GDM1 (cell line): ENCODE results near the gene ECE2.

ENCODE experiments used
- DNase-seq: peaks from one replicate; lab custom pipeline; 2025; lab: John Stamatoyannopoulos, UW

Gene ECE2

GRCh38 chr3:184314700-184315542 lies 39.1 kb downstream of the ECE2 start:
- DNase-seq, result peak; percentile 48

GRCh38 chr3:184315543-184315867 lies 39.7 kb downstream of the ECE2 start:
- DNase-seq, result no peak

- no peak for DNase-seq
Measured at GRCh38 chr3:184315871-184316661, 40.2 kb downstream of the ECE2 start.

- DNase-seq, result no peak
Measured at GRCh38 chr3:184316792-184317191, 41.0 kb downstream of the ECE2 start.

GRCh38 chr3:184317201-184317600 lies 41.4 kb downstream of the ECE2 start:
- DNase-seq, result no peak

GRCh38 chr3:184320104-184320445 lies 44.3 kb downstream of the ECE2 start:
- DNase-seq, result no peak

GRCh38 chr3:184321666-184322065 lies 45.8 kb downstream of the ECE2 start:
- DNase-seq, result no peak

GRCh38 chr3:184322731-184323487 lies 47.1 kb downstream of the ECE2 start:
- DNase-seq, result no peak

- DNase-seq, result no peak
Measured at GRCh38 chr3:184323696-184324095, 47.9 kb downstream of the ECE2 start.

GRCh38 chr3:184325269-184325668 lies 49.4 kb downstream of the ECE2 start:
- no peak for DNase-seq

- DNase-seq, result no peak
Measured at GRCh38 chr3:184325715-184326369, 50.0 kb downstream of the ECE2 start.

GRCh38 chr3:184327171-184327570 lies 51.3 kb downstream of the ECE2 start:
- no peak for DNase-seq

- DNase-seq, result no peak
Measured at GRCh38 chr3:184328516-184328915, 52.7 kb downstream of the ECE2 start.

- no peak for DNase-seq
Measured at GRCh38 chr3:184332370-184333090, 56.7 kb downstream of the ECE2 start.

GRCh38 chr3:184333190-184333589 lies 57.4 kb downstream of the ECE2 start:
- no peak for DNase-seq

- DNase-seq, result no peak
Measured at GRCh38 chr3:184333700-184334099, 57.9 kb downstream of the ECE2 start.

- no peak for DNase-seq
Measured at GRCh38 chr3:184334470-184335158, 58.8 kb downstream of the ECE2 start.

- no peak for DNase-seq
Measured at GRCh38 chr3:184335291-184335660, 59.5 kb downstream of the ECE2 start.

GRCh38 chr3:184335661-184336546 lies 60.1 kb downstream of the ECE2 start:
- DNase-seq, result peak; percentile 59
